AG08396 (cell line): Measurements from ENCODE around the gene NEU4.
"Not testable (repeated sequence)": the region's sequence is repeated elsewhere in the genome, so short reads cannot be mapped to it uniquely, and the experiment has no call there.

ENCODE experiments used
- DNase-seq: peaks from one replicate; pipeline ENCODE4 v3.0.0; 2012; ENCODE audit warnings: low spot score, mixed read lengths

NEU4 gene

GRCh38 chr2:241808721-241809382 is at the start of gene NEU4:
NEU4 (plus strand) TSS chr2:241809193; CDS start chr2:241814485, 5,292 bp downstream.
- no peak for DNase-seq

GRCh38 chr2:241759893-241760292 is 49.1 kb upstream of the NEU4 start:
- DNase-seq: not testable (repeated sequence)

GRCh38 chr2:241760301-241760771 is 48.7 kb upstream of the NEU4 start:
- DNase-seq: no peak

- DNase-seq: no peak
Measured at GRCh38 chr2:241762321-241762932, 46.6 kb upstream of the NEU4 start.

- DNase-seq: no peak
Measured at GRCh38 chr2:241762933-241763369, 46.0 kb upstream of the NEU4 start.

- DNase-seq: no peak
Measured at GRCh38 chr2:241763551-241764274, 45.3 kb upstream of the NEU4 start.

GRCh38 chr2:241764275-241765241 is 44.4 kb upstream of the NEU4 start:
- no peak for DNase-seq

GRCh38 chr2:241767464-241768250 is 41.3 kb upstream of the NEU4 start:
- DNase-seq: peak; percentile 12

- DNase-seq: peak; percentile 12
Measured at GRCh38 chr2:241768251-241768711, 40.7 kb upstream of the NEU4 start.

- peak; percentile 7 for DNase-seq
Measured at GRCh38 chr2:241768850-241769249, 40.1 kb upstream of the NEU4 start.

GRCh38 chr2:241769819-241770184 is 39.2 kb upstream of the NEU4 start:
- DNase-seq: peak; percentile 3

- peak; percentile 15 for DNase-seq
Measured at GRCh38 chr2:241770185-241770935, 38.6 kb upstream of the NEU4 start.

- no peak for DNase-seq
Measured at GRCh38 chr2:241770936-241771285, 38.1 kb upstream of the NEU4 start.

- peak; percentile 50 for DNase-seq
Measured at GRCh38 chr2:241771286-241772062, 37.5 kb upstream of the NEU4 start.

- no peak for DNase-seq
Measured at GRCh38 chr2:241772063-241772499, 36.9 kb upstream of the NEU4 start.

- DNase-seq: peak; percentile 16
Measured at GRCh38 chr2:241773511-241774418, 35.2 kb upstream of the NEU4 start.

- peak; percentile 94 for DNase-seq
Measured at GRCh38 chr2:241774419-241775222, 34.4 kb upstream of the NEU4 start.
